GM21447 (cell line): ENCODE measurements around the gene TSSC4.

Experiments used
- ATAC-seq: cut with Tn5 transposase; IDR thresholded peaks from one replicate; pipeline ENCODE4 v1.9.1; 2021; ENCODE audit not compliant: unreplicated experiment

Gene TSSC4

DNA sequence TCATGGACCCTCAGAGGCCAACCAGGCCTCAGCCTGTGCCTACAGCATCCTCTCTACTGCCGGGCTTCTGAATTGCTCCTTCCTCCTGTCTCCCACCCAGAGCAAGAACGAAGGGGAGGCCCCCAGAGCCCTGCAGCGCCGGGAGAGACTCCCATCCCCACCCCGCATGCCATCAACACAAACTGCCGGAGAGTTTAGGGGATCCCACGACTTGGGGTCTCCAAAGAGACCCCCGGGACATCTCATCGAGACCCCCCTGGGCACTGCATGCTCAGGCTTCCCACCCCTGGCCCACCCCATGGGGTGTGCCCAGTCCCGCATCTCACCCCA is 31.7 kb upstream of the TSSC4 start:
- ATAC-seq = no peak

DNA sequence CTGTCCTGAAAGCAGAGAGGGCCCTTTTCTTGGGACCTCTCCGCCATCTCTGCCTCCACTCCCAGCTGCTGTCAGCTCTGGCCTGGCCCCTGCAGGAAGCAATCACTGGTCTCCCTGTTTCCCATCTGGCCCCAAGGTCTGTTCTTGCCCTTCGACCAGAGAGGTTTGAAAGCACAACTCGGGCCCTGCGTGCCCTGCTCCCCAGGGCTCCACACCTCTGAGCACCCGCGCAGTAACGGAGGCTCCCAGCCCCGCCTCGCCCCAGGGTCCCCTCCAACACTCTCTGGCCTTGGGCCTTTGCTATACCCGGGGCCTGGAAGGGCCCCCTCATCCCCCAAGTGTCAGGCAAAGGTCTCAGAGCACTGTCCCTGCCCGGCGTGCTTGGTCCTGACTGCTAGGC is 31.2 kb upstream of the TSSC4 start:
- no peak for ATAC-seq

DNA sequence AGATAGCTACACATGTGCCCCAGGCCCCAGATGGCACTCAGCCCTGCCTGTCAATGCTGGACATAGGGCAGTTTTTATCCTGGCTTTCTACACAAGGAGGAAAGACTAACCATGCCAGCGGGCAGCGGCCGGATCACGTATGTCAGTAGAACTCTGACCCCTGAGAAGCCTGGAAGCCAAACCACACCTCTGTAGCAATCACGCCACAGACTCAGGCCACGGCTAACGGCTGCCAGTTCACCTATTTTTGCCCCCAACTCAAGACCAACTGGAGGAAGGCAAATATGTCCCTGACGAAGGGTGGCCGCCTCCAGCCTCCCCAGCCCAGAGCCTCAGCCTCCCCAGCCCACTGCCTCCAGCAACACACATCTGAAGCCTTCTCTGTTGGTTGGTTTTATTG is 30.7 kb upstream of the TSSC4 start:
- ATAC-seq = no peak

DNA sequence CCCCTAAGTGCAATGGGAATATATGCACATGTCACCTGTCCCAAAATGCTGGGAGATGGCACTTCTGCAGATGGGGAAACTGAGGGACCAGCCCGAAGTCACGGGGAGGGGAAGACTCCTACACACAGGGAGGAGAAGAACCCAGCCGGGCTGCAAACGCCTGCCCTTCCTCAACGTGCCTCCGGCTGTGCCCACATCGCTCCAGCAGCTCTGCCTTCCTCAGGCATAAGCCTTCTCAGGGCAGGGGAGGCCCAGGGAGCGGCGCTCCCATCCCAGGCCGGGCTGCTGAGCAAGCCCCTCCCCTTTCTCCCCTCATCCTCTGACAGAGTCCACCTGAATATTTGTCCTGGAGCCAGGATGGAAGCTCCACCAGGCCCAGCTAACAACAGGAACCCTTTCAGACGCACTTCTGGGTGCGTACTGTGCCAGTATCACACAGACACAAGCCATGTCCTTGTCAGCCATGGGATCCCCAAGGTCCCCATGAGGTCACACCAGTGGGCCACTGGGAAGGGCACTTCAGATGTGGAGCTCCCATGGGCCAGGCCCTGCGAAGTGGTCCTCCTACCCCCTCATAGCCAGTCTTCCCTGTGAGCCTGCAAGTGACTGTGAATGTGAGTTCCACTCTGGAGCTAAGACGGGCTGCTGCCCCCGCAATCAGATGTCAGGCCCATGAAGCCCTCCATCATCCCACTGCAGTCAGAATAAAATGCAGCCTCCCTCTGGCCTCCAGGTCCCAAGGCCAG is 25.9 kb upstream of the TSSC4 start:
- no peak for ATAC-seq

DNA sequence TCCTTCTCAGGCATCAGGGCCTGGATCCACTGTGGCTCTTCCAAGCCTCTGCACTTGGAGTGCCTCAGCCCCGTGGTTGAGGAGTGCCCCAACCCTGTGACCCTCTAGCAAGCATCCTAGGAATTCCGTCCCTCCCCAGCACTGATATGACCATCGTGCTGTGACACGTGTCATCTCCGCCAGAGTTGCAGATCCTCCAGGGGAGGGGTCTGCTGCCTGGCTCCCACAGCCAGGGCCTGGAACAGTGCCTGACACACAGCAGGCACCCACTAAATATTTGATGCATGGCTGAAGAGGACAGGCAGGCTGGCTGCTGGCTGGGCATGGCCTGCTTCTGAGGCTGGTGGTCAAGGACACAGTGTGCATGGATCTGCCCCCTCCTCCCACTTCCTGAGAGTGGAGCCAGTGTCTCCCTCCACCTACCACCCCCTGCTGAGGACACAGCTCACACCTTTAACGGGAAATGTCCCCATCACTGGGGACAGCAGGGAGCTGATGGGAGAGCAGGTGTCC is 25.2 kb upstream of the TSSC4 start:
- no peak for ATAC-seq

DNA sequence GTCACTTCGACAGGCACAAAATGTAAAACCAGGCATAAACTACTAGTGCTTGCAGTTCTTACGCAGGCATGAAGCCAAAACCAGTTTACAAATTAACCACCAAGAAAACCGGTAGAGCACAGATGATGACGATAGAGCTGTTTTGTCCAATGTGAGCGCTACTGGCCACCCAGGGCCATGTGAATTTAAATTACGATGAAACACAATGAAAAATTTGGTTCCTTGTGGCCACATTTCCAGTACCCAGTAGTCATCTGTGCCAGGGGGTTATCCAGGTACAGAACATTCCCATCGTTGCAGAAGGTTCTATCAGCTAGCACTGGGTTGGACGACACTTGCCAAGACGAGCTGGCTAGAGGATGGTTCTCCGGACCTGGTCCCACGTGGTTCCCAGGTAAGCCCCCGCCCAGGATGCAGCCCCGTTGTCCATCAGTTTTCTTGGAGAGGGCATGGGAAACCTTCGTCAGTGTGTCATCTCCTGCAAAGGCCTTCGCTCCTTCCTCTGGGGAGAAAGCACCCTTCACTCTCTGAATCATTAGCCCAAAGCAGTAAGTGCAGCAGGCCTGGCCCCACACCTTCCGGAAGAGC is 24.5 kb upstream of the TSSC4 start:
- no peak for ATAC-seq

DNA sequence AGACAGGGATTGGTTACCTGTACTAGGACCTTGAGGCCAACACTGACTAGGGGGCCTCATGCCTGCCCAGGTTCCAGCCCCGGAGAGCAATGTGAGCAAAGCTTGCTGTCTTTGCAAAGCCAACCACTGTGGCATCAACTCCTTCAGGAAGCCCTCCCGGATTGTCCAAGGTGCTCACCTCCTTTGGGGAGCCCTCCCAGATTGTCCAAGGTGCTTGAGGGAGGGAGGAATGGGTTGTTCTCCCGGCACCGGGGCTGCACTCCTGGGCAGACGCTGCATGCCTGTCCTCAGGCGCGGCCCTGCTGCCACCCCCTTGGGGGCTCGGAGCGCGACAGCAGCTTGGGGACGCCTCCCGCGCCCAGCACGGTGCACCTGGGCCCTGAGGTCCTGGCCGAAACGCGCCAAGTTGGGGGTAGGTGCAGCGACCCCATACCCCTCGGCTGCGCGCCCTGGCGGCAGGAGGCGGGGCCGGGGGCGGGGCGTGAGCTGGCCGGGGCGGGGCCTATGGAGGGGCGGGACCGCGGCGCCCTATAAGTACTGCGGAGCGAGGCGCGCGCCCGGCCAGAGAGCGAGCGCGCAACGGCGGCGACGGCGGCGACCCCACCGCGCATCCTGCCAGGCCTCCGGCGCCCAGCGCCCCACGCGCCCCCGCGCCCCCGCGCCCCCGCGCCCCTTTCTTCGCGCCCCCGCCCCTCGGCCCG is 23.6 kb upstream of the TSSC4 start, which contains the start of gene CD81:
CD81 (plus strand) TSS at position 560 of the 701 bp plus-strand sequence. CDS start 240 bp downstream, outside the sequence.
- ATAC-seq = no peak

DNA sequence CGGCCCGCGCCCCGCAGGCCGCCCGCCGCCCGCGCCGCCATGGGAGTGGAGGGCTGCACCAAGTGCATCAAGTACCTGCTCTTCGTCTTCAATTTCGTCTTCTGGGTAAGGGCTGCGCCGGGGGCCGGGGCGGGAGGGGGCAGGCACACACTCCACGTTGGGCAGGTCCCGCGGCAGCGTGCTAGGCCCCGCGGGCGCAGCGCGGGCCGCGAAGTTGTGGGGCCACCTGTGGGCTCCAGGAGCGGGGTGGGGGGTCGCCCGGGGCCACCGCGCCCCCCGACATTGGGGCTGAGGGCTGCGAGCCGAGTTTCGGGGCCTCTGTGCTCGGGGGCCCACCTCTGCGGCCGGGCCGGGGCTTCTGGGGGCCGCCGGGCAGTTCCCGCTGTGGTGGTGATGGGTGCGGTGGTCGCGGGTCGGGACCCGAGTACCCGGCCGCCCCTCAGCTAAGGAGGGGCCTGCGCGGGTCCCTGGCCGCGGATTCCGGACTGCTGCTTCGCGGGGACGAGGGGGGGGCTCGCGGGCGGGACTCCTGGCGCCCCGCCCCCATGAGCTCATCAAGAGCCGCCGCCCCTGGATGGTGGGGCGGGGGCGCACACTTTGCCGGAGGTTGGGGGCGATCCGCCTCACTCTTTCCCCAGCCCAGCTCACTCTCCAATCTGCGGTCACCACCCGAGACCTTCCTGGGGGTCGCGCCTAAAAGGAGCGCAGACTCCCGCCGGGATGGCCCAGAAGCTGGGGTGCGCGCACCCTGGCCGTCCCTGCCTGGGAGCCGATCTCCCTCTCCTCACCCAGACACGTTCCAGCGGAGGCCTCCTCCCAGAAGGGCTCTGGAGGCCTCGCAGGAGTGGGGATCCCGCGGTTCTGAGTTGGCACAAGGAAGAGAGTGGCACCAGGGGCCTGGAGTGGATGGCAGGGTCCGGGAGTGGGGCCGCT is 22.8 kb upstream of the TSSC4 start:
- ATAC-seq = no peak

DNA sequence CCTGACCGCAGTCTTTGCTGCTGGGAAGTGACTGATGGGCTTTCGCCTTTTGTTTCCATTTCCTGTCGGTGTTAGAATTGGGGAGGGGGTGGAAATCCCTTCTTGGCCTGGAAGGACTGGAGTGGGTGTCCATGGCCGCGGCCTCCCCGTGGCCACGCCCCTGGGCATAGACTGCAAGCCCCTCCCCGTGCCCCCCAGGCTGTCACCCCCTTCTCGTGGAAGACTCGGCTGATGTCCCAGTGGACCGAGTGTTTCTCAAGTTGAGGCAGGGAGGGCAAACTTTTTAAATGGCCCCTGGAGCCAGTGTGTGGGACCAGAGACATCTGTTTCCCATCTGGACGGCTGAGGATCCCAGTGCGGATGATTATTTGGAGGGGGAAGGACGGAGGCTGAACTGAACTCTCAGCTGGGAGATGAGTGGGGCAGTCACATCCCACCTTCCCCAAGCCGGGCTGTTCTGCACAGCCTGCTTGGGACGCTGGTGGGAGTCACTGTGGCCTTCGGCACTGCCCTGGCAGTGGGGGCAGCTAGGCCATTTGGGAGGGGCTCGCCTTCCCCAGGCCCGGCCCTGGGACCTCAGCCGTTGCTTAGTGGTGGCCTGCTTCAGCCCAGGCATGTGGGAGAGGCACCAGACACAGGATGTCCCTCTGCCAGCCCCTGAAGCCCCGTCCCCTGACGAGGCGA is 21.9 kb upstream of the TSSC4 start:
- ATAC-seq = no peak

DNA sequence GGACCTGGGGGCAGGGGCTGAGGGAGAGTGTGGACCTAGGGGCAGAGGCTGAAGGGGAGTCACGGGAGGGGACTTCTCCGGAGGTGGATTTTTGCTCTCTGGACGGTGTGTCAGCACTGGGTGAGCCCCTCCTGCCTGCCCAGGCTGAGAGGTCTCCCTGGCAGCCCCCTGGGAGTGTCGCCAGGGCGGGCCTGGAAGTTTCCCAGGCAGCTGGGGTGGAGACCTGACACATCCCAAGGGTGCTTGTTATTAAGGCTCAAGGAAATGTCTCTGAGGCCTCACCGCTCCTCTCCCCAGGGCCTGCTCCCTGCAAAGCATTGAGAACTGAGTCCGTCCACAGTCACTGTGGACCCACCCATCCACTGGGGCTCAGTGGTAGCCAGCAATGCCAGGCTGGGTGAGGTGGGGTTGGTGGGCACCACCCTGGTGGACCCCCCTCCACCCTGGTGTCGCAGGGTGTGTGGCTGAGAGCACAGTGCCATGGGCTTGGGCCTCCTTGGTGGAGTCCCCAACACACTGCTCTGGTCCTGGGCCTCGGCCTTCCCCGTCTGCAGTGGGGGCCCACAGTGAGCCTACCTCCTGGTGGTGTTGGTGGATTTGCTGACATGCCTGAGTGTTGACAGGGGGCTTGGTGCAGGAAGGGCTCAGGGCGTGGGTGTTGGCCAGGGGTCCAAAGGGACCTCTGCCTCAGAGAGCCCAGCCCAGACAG is 20.9 kb upstream of the TSSC4 start:
- no peak for ATAC-seq

DNA sequence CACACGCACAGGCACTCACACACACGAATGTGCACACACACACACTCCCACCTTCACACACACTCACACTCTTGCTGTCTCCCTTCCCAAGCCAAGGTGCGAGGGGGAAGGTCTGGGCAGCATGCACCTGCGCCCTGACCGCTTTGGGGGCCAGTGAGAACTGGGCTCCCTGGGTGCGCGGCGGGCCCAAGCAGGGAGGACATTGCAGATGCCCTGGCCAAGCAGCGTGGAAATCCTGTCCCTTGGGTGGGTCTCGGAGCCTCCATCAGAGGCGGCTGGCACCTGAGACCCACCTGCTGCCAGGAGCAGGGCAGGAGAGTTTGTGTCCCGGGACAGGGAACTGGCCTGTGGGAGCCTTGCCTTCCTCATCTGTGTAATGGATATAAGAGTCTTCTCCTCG is 20.2 kb upstream of the TSSC4 start:
- ATAC-seq = no peak

DNA sequence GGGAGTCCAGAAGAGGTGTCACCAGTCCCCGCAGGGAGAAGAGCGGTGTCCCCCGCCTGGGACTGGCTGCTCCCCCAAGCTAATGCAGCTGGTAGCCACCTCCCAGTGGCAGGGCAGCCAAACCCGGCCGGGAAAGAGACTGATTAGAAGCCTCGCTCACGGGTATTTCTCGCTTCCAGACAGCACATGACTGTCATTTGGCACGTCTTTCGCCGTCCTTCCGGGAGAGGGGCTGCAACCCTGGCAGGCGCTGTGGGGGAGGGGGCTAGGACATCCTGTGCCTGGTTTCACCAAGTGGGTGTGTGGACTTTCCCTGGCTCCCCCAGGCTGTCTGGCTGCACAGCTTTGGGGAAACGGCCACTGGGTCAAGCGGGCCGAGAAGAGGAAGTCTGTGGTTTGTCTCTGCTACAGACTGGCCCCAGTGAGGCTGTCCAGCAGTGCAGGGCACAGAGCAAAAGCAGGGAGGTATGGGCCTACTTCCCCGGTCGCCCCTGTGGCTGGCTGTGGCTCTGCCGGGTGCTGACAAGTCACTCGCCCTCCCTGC is 19.7 kb upstream of the TSSC4 start:
- no peak for ATAC-seq

DNA sequence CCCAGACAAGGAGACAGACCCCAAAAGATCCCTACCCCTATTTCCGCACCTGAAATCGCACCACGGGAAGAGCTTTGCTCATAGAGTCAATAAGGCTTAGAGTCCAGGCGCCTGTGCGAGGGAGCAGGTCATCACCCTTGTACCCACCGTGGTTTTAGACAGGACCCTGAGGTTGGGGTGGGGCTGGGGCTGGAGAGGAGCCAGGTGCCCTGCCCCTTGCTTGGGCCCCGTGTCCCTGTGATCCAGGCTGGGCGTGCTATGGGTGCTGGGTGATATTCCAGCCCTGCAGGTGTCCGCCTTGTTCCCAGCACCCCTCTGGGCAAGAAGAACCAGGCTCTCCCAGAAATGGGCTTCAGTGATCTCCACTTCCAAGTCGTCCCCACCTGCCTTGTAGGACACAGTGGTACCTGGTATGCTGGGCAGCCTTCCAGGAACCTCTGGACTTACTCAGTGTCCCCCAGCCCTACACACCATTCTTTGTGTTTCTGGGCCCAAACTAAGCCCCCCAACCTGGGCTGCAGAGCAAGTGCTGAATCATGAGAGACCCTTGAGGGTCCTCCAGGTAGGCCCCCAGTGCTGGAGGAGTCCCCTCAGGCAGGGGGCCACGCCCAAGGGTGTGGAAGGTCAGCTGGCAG is 18.9 kb upstream of the TSSC4 start:
- no peak for ATAC-seq

DNA sequence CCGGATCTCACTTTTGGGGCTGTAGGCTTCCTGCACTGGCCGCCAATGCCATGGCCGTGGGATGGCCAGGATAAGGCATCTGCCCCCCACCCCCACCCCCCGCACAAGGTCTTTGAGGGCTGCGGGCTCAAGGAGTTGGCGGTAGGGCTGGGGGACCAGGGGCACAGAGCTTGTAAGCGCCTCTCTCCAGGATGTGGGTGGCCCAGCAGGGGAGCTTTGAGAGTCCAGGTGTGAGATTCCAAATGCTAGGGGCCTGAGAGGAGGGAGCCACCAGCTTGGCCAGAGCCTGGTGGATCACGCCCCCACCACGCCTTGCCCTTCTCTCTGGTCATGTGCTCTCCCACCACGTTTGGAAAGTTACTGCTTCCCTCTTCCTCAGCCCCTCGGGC is 18.4 kb upstream of the TSSC4 start:
- no peak for ATAC-seq

DNA sequence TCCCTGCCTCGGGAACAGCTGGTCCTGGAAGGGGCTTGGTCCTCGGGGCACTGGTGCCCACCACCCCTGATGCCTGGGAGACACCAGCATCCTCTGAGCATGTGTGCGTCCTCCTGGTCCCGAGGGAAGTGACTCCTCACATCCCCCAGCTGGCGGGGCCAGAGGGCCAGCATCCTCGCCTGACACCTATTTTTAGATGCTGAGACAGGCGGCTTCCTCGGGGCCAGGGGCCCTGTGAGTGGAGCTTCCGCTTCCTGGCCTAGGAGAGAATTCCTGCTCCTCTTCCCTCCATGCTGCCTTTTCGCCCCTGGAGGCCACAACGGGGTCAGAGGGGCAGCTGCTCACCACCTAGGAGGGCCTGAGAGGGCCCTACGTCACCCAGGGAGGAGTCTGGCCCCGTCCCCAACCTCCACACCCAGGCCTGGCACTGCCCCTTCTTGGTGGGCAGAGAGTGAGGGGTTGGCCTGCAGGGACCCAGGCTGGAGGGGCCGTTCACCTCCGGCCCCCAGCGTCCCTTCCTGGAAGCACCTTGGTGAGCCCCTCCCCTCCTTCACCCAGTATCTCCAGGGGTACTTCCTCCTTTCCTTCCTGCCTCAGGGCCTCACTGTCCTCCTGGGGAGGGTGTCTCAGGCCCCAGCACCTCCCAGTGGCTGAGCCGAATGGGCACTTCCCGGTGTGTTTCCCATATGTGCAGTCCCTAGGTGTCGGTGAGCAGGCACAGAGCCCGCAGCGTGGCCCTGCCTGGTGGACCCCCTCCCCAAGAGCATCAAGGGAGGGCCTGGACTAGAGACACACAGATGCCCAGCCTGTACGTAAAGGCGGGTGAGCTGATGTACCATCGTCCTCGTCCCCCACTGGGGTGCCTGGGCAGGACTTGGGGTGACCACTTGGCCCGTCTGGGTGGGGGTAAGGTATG is 17.4 kb upstream of the TSSC4 start:
- no peak for ATAC-seq

DNA sequence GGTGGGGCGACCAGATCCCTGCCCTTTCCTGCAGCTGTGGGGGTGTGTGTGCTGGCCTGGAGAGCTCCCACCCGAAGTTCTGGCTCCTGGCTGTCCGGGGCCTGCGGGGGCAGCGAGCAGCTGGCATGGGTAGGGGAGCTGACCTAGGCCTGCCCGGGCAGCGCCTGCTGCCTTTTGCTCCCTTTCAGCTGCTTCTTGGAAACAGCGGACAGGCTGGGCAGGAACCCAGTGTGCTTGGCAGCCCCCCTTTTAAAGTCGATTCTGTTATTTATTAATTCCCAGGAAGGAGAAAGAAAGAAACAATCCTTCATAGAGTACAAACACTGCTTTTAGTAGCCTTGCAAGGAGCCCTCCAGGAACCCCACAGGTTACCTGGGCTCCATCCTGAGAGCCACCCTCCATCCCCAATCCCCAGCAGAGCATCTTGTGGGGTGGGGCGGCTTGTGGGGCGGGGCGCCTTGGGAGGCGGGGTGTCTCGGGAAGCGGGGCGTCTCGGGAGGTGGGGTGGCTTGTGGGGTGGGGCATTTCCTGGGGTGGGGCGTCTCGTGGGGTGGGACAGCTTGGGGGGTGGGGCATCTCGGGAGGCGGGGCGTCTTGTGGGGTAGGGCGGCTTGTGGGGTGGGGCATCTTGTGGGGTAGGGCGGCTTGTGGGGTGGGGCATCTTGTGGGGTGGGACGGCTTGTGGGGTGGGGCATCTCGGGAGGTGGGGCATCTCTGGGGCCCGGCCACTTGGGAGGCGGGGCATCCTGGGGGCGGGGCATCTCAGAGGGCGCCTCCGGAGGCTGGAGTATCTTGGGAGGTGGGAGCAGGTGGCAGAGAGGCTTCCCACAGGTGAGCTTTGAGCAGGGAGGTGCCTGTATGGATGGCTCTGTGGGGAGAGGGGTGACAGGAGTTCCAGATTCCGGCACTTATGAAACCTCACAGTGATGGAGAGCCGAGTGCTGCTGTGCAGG is 16.4 kb upstream of the TSSC4 start:
- ATAC-seq = no peak
